IPS DF 19.7 (cell line): ENCODE results near the gene CASK.
"Not testable (repeated sequence)": the region's sequence is repeated elsewhere in the genome, so short reads cannot be mapped to it uniquely, and the experiment has no call there.

Source experiments
- DNase-seq: peaks from one replicate; pipeline ENCODE4 v3.0.0-alpha.2; 2013; ENCODE audit warnings: low read depth, low spot score

Gene CASK

GRCh38 chrX:41516456-41516855 lies 406.9 kb downstream of the CASK start:
- DNase-seq = no peak

GRCh38 chrX:41515376-41515775 lies 408.0 kb downstream of the CASK start:
- no peak for DNase-seq

GRCh38 chrX:41514179-41514578 lies 409.2 kb downstream of the CASK start:
- no peak for DNase-seq

DNA sequence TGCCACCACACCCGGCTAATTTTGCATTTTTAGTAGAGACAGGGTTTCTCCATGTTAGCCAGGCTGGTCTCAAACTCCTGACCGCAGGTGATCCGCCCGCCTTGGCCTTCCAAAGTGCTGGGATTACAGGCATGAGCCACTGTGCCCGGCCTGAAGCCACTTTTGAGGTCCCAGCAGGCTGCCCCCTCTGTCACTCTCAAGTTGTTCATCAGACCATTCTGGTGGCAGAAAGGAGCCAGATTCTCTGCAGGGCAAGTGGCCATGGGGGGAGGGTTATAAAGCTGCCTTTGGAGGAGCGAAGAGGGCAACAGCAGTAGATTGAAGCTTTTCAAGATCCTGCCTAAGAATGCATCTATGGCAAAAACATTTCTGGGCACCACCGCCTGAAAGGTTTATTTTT lies 410.5 kb downstream of the CASK start:
- DNase-seq = not testable (repeated sequence)

GRCh38 chrX:41512394-41512793 lies 411.0 kb downstream of the CASK start:
- no peak for DNase-seq

GRCh38 chrX:41507919-41508318 lies 415.4 kb downstream of the CASK start:
- DNase-seq = no peak

GRCh38 chrX:41502004-41502403 lies 421.4 kb downstream of the CASK start:
- DNase-seq = no peak

GRCh38 chrX:41499984-41500383 lies 423.4 kb downstream of the CASK start:
- no peak for DNase-seq

- no peak for DNase-seq
These were observed 424.2 kb downstream of the CASK start for GRCh38 chrX:41499195-41499594.

GRCh38 chrX:41491267-41492004 lies 431.9 kb downstream of the CASK start:
- DNase-seq = peak; percentile 50

DNA sequence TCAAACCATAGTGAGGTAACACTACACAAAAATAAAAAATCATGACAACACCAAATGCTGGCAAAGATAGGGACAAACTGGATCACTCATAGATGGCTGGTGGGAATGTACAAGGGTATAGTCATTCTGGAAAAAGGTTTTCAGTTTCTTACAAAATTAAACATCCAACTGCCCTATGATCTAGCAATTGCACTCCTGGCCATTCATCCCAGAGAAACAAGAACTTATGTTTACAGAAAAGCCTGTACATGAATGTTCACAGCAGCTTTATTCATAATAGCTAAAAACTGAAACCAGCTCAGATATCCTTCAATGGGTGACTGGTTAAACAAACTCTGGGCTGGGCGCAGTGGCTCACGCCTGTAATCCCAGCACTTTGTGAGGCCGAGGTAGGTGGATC lies 432.9 kb downstream of the CASK start:
- DNase-seq = no peak

- DNase-seq = no peak
These were observed 441.1 kb downstream of the CASK start for GRCh38 chrX:41482154-41482850.

DNA sequence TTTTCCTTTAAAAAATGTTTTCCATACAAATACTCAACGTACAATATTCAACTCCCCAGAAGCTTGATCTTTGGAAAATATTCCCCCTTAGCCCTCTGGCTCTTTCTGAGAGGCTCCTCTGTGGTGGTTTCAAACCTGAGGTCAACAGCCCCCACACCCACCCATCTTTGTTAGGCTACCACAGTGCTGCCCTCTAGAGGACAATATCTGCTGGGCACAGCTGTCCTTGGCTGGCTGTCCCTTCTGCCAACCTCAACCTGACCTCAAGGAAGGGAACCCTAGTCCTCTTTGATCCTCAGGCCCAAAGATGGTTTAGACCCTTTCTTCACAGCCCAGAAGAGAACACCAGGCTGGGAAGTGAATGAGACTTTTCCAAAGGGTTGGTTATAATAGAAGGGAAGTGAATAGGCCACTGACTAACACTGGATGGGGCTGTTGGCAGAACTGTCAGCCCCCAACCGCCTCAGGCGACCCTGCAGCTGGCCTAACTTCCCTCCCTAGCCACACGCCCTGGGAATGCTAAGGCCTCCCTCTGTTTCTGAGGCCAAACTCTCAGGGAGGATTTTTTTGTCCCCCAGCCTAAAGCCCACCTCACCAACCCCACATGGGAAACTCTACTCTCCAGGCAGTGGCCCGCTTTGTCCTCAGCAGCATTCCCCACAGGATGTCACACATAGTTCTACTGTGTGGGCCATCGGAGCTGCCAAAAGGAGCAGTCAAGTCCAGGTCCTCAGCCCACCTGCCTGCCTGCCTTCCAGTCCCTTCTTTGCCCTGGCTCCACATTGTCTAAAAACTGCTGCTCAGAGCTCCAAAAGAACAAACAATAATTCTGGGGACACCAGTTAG lies 441.9 kb downstream of the CASK start:
- DNase-seq = no peak

- no peak for DNase-seq
These were observed 442.7 kb downstream of the CASK start for GRCh38 chrX:41480508-41481260.

DNA sequence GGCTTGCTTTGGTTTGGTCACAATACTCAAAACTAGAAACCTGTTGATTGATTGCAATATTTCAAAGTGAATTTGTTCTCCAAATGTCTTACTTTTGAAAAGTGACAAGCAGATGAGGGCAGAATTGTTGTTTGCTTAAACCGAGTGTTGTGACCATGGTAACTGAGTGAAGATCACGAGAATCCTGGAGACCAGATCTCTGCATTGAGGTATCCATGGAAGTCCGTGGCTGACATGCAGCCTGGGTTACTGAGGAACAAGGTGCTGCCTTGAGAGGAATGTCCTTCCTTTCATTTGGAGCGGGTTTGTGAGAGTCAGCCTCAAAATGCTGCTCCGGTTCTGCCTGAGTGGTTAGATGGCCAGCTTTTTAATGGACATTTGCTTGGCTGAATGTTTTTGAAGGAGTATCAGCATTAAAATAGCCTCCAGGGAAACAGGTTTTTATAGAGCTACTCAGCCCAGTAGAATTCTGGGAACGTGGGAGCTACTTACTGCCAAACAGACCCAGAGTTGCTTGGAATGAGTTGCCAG lies 444.9 kb downstream of the CASK start:
- DNase-seq = no peak

GRCh38 chrX:41475591-41476241 lies 447.6 kb downstream of the CASK start:
- peak; percentile 52 for DNase-seq

DNA sequence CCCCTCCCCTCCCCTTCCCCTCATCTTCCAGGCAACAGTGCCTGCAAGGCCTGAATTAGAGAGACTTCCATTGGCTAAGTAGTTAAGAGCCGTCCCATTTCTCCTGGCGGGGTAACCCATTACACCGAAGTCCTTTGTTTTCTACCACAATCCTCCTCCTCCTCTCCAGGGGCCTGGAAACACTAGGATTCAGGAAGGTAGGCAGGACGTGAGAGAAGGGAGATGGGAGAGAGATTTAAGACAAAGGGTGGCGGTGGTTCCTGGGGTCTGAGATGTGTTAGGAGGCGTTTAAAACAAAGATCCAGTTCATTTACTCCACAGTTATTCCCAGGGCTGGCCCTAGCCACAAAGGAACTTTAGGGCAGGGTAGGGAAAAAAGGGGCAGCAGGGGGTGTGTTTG lies 448.2 kb downstream of the CASK start:
- peak; percentile 70 for DNase-seq

DNA sequence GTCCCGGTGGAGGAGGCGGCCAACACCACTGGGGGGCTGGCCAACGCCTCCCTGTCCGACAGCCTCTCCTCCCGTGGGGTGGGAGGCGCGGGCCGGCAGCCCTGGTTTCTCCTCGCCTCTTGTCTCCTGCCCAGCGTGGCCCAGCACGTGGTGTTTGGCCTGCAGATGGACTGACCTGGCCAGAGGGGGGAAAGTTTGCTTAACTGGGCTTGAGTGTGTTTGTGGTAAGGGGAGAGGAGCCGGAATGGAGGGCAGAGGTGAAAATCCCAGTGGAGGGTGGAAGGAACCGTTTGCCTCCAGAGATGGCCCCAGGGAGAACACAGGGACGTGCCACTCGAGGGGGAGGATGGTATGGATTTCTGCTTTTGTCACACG lies 448.6 kb downstream of the CASK start:
- no peak for DNase-seq

DNA sequence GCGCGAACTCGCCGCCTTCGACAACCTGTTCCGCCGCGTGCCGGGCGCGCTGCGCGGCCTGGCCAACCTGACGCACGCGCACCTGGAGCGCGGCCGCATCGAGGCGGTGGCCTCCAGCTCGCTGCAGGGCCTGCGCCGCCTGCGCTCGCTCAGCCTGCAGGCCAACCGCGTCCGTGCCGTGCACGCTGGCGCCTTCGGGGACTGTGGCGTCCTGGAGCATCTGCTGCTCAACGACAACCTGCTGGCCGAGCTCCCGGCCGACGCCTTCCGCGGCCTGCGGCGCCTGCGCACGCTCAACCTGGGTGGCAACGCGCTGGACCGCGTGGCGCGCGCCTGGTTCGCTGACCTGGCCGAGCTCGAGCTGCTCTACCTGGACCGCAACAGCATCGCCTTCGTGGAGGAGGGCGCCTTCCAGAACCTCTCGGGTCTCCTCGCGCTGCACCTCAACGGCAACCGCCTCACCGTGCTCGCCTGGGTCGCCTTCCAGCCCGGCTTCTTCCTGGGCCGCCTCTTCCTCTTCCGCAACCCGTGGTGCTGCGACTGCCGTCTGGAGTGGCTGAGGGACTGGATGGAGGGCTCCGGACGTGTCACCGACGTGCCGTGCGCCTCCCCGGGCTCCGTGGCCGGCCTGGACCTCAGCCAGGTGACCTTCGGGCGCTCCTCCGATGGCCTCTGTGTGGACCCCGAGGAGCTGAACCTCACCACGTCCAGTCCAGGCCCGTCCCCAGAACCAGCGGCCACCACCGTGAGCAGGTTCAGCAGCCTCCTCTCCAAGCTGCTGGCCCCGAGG lies 449.2 kb downstream of the CASK start:
- DNase-seq = no peak

- no peak for DNase-seq
These were observed 451.0 kb downstream of the CASK start for GRCh38 chrX:41472231-41472815.
